ENCODE measurements around the gene GPX3. TPM values are rescaled to one million over a fixed set of nuclear protein-coding genes. Genes with fewer than 3 reads are reported as not detected.
A peak's percentile ranks its signal among the peaks of the same experiment; 100 is the strongest.

The GPX3 gene
- total and polyA plus RNA-seq, 9 of the 15 experiments (the other 6 are each of a cell fraction or from before 2014, with no cell fraction given), result 0.25 to 0.86 TPM; not detected in 7

DNA sequence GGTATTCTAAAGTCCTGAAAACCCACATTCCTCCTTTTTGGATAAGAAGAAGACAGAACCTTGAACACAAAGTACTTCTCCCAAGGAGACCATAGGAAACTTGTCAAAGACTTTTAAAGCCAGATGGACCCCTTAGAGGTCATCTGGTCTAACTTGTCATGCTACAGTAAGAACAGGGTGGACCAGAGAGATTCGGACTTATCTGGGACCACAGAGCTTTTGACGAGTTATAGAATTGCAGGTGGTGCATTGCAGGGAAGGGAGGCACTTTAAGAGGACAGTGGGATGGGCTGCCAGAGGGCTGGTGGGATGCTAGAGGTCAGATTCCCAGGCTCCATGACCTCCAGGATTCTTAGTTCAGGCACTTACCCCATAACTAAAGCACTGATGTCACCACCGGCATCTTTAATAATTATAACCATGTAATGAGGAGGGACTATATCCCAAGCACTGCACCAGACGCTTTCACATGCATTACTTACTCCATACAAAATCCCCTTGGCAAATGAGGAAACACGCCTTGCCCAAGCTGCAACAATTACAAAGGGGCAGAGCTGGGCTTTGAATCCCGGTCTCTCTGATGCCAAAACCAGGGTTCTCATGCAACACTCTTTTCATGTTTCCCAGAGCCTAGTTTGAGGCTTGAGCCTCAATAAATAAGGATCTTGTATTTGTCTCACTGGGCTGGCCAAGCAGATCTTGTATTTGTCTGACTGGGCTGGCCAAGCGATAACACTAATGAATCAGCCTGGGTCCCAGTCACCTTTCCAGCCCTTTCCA is 12.8 kb upstream of the GPX3 start (continued):
- TF ChIP-seq MXI1 (IDR thresholded peaks at IDR 0.05; ENCODE audit: low read depth, low read length) (no peak), SRSF3 (IDR thresholded peaks at IDR 0.05; ENCODE audit: insufficient read depth, low read length) (no peak), CLOCK (CRISPR knock-in tag; IDR thresholded peaks at IDR 0.05; ENCODE audit: borderline replicate concordance) (no peak), TCF3 (CRISPR knock-in tag; IDR thresholded peaks at IDR 0.05) (peak; percentile 32), KAT8 (IDR thresholded peaks at IDR 0.05; ENCODE audit: low read depth) (no peak), FOXA1 (IDR thresholded peaks at IDR 0.05; ENCODE audit: borderline replicate concordance) (no peak), ZNF444 (CRISPR knock-in tag; IDR thresholded peaks at IDR 0.05) (no peak), NR2C2 (CRISPR knock-in tag; IDR thresholded peaks at IDR 0.05) (no peak), NR2C2 (tag; IDR thresholded peaks at IDR 0.05) (0 out of 2 replicates have a peak, but pooled peaks have one; percentile 20), ZNF316 (IDR thresholded peaks at IDR 0.05) (no peak), NCOR1 (IDR thresholded peaks at IDR 0.05) (0 out of 2 replicates have a peak, but pooled peaks have one; percentile 11), TEAD4 (IDR thresholded peaks at IDR 0.05; ENCODE audit: low read length) (0 out of 2 replicates have a peak, but pooled peaks have one; percentile 19), TEAD4 (CRISPR knock-in tag; IDR thresholded peaks at IDR 0.05; ENCODE audit: borderline replicate concordance) (no peak), CBFA2T3 (IDR thresholded peaks at IDR 0.05) (peak; percentile 73), ZNF212 (CRISPR knock-in tag; IDR thresholded peaks at IDR 0.05) (no peak), FOSL1 (tag; conservative IDR thresholded peaks at IDR 0.05) (peak; percentile 50)

All from K562 (cell line).